ENCODE data around the gene LRCOL1. TPM values are rescaled to one million over a fixed set of nuclear protein-coding genes. Genes with fewer than 3 reads are reported as not detected.

Gene LRCOL1
- total and polyA plus RNA-seq, 10 of the 15 experiments (the other 5 are each of a cell fraction or from before 2014, with no cell fraction given) = not detected

DNA sequence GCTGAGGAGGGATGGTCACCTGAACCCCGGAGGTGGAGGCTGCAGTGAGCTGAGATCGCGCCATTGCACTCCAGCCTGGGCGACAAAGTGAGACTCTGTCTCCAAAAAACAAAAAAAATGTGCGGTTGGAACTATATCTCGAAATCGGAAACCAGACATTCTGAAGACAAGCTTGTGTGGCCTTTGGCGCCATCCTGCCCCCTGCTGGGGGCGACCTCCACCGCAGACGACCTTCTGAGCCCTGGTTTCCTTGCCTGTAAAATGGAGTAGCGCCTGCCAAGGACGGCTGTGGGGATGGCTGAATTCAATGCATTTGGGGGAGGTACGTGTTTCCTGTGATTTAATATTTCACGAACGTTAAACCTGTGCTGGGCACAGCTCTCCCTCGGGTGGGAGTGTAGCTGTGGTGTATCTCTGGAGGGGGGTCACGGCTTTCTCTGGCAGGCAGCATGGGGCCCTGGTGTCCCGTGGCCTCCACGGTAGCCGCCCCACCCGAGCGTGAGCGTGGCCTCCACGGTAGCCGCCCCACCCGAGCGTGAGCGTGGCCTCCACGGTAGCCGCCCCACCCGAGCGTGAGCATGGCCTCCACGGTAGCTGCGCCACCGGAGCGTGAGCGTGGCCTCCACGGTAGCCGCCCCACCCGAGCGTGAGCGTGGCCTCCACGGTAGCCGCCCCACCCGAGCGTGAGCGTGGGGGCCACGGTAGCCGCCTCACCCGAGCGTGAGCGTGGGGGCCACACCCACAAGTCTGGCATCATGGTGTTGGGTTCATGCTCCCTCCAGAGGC is 55.3 kb downstream of the LRCOL1 start:
- ChIA-PET SMC1A (ENCODE audit: uncharacterized antibody, unreplicated experiment) (no interaction called here), POLR2A (no interaction called here), CTCF (no interaction called here), RAD21 (ENCODE audit: unreplicated experiment) (no interaction called here)
- H3K27me3 ChIP-seq (replicated peaks in 1 of 2; ENCODE audit: control insufficient read depth in 2 of 2, insufficient read depth in 2 of 2, low read length in 1 of 2) = no peaks in the 10 kb centered on the region; a peak in 1 of 4 replicates
- no peak overlapping the region for H3K27ac ChIP-seq (ENCODE audit: control insufficient read depth, insufficient read depth)
- no peak overlapping the region for H3K4me3 ChIP-seq
- BruUV-seq (replicated peaks) = no TSS peak
- 90% methylated on average over 44 of the region's 53 CpGs for WGBS (ENCODE audit: insufficient coverage, insufficient replicate concordance, low lambda C conversion rate, missing lambda C conversion rate)
- H4K20me1 ChIP-seq (ENCODE audit: control insufficient read depth, insufficient read depth) = no peaks in the 10 kb centered on the region
- intact Hi-C loops (cut with micrococcal nuclease; ENCODE audit: unreplicated experiment) = no loop called here
- no peak overlapping the region for H2AFZ ChIP-seq (ENCODE audit: control insufficient read depth, low read depth, low read length)
- in situ Hi-C loops (cut with MboI) = loop anchor here (5.0 kb wide), 1 partner anchor 138 kb away; no protein-coding TSS in a partner anchor
- ATAC-seq = no peak
- H3K9me3 ChIP-seq (replicated peaks; ENCODE audit: control insufficient read depth, insufficient read depth, low read length) = no peaks in the 10 kb centered on the region
- no peak overlapping the region for H3K9ac ChIP-seq (ENCODE audit: control insufficient read depth, insufficient read depth, low read length)
- DNase-seq (ENCODE audit: low read depth, low spot score) = no peak
- no peaks in the 10 kb centered on the region for H3K36me3 ChIP-seq (ENCODE audit: control insufficient read depth in 2 of 2, insufficient read depth in 2 of 2, low read length in 1 of 2)
- 0 out of 2 replicates have a peak, but pooled peaks have one; percentile 26 for TF ChIP-seq RAD21 (IDR thresholded peaks at IDR 0.05; ENCODE audit: insufficient read depth, low read depth, low read length)
- no peak for TF ChIP-seq FOXK2 (IDR thresholded peaks at IDR 0.05)
- TF ChIP-seq, protein P1, sequence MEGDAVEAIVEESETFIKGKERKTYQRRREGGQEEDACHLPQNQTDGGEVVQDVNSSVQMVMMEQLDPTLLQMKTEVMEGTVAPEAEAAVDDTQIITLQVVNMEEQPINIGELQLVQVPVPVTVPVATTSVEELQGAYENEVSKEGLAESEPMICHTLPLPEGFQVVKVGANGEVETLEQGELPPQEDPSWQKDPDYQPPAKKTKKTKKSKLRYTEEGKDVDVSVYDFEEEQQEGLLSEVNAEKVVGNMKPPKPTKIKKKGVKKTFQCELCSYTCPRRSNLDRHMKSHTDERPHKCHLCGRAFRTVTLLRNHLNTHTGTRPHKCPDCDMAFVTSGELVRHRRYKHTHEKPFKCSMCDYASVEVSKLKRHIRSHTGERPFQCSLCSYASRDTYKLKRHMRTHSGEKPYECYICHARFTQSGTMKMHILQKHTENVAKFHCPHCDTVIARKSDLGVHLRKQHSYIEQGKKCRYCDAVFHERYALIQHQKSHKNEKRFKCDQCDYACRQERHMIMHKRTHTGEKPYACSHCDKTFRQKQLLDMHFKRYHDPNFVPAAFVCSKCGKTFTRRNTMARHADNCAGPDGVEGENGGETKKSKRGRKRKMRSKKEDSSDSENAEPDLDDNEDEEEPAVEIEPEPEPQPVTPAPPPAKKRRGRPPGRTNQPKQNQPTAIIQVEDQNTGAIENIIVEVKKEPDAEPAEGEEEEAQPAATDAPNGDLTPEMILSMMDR (IDR thresholded peaks at IDR 0.05 in 2 of 3, conservative IDR thresholded peaks at IDR 0.05 in 1 of 3; ENCODE audit: control insufficient read depth in 2 of 3, extremely low read depth in 1 of 3, insufficient read depth in 1 of 3, low read depth in 3 of 3, low read length in 3 of 3) = peak; percentile 0 to 34 (median 22); a peak in 3 of 6 replicates
- no peak for TF ChIP-seq ZNF622 (IDR thresholded peaks at IDR 0.05)
- TF ChIP-seq, protein P2, sequence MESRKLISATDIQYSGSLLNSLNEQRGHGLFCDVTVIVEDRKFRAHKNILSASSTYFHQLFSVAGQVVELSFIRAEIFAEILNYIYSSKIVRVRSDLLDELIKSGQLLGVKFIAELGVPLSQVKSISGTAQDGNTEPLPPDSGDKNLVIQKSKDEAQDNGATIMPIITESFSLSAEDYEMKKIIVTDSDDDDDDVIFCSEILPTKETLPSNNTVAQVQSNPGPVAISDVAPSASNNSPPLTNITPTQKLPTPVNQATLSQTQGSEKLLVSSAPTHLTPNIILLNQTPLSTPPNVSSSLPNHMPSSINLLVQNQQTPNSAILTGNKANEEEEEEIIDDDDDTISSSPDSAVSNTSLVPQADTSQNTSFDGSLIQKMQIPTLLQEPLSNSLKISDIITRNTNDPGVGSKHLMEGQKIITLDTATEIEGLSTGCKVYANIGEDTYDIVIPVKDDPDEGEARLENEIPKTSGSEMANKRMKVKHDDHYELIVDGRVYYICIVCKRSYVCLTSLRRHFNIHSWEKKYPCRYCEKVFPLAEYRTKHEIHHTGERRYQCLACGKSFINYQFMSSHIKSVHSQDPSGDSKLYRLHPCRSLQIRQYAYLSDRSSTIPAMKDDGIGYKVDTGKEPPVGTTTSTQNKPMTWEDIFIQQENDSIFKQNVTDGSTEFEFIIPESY (IDR thresholded peaks at IDR 0.05) = peak; percentile 96
- no peaks in the 10 kb centered on the region for H3K79me2 ChIP-seq (ENCODE audit: control insufficient read depth, insufficient read depth, low read length)
- no peaks in the 10 kb centered on the region for H3K4me1 ChIP-seq (ENCODE audit: control insufficient read depth, insufficient read depth, low read length)
- no peak for FAIRE-seq
- no peak overlapping the region for H3K4me2 ChIP-seq (ENCODE audit: control insufficient read depth, insufficient read depth)

Small RNA genes within 50 kb of the gene (microRNA-seq; reads per million reads assigned to microRNA genes)
- gene MIR6763 = 1.1 reads per million

Small RNA genes within 50 kb of the gene (small RNA-seq; reads per million reads assigned to genes)
- gene MIR6763 = not detected

Other genes with a start within 250 kb of the LRCOL1 start
- gene FBRSL1, start 120.4 kb downstream of the LRCOL1 start, total RNA-seq (2014; rRNA removed) = 4.5 and 6.3 TPM in 2 replicates
- gene FBRSL1, start 120.4 kb downstream of the LRCOL1 start, total RNA-seq (2014; rRNA removed; fragmentation: Illumina TruSeq; extraction: Trizol) = 2.0 and 6.7 TPM in 2 replicates
- 53.4 and 55.1 TPM in 2 replicates for gene FBRSL1, start 120.4 kb downstream of the LRCOL1 start, total RNA-seq (2021)
- gene FBRSL1, start 120.4 kb downstream of the LRCOL1 start, polyA plus RNA-seq (2011; rRNA removed) = 0.40 and 0.81 TPM in 2 replicates
- gene FBRSL1, start 120.4 kb downstream of the LRCOL1 start, polyA plus RNA-seq (2014; fragmentation: Illumina TruSeq; extraction: Trizol) = 1.1 and 12.3 TPM in 2 replicates
- gene FBRSL1, start 120.4 kb downstream of the LRCOL1 start, polyA plus RNA-seq (2014; fragmentation: Nextera tagmentation; extraction: Ambion mirVana) = under 1 TPM; 0.19 to 0.58 TPM
- gene FBRSL1, start 120.4 kb downstream of the LRCOL1 start, polyA plus RNA-seq (2014; rRNA removed) = 19.9 and 29.3 TPM in 2 replicates
- gene FBRSL1, start 120.4 kb downstream of the LRCOL1 start, polyA plus RNA-seq (2016; fragmentation: Nextera tagmentation; extraction: Ambion mirVana) = 1 to 10 TPM; 1.4 to 1.9 TPM
- not detected in 2 replicates for gene P2RX2, start 8.2 kb upstream of the LRCOL1 start, total RNA-seq (2014; rRNA removed)
- gene P2RX2, start 8.2 kb upstream of the LRCOL1 start, total RNA-seq (2014; rRNA removed; fragmentation: Illumina TruSeq; extraction: Trizol) = not detected in 2 replicates
- not detected in 2 replicates for gene P2RX2, start 8.2 kb upstream of the LRCOL1 start, total RNA-seq (2021)
- gene P2RX2, start 8.2 kb upstream of the LRCOL1 start, polyA plus RNA-seq (2011; rRNA removed) = not detected in 2 replicates
- gene P2RX2, start 8.2 kb upstream of the LRCOL1 start, polyA plus RNA-seq (2014; fragmentation: Illumina TruSeq; extraction: Trizol) = not detected in 2 replicates
- gene P2RX2, start 8.2 kb upstream of the LRCOL1 start, polyA plus RNA-seq (2014; fragmentation: Nextera tagmentation; extraction: Ambion mirVana) = not detected
- gene P2RX2, start 8.2 kb upstream of the LRCOL1 start, polyA plus RNA-seq (2014; rRNA removed) = not detected in 2 replicates
- not detected for gene P2RX2, start 8.2 kb upstream of the LRCOL1 start, polyA plus RNA-seq (2016; fragmentation: Nextera tagmentation; extraction: Ambion mirVana)
- gene POLE, start 76.8 kb upstream of the LRCOL1 start, total RNA-seq (2014; rRNA removed) = 56.1 and 69.6 TPM in 2 replicates
- gene POLE, start 76.8 kb upstream of the LRCOL1 start, total RNA-seq (2014; rRNA removed; fragmentation: Illumina TruSeq; extraction: Trizol) = 24.8 and 26.7 TPM in 2 replicates
- gene POLE, start 76.8 kb upstream of the LRCOL1 start, total RNA-seq (2021) = 86.8 and 103 TPM in 2 replicates
- gene POLE, start 76.8 kb upstream of the LRCOL1 start, polyA plus RNA-seq (2011; rRNA removed) = 21.4 and 43.6 TPM in 2 replicates
- 29.8 and 50.0 TPM in 2 replicates for gene POLE, start 76.8 kb upstream of the LRCOL1 start, polyA plus RNA-seq (2014; fragmentation: Illumina TruSeq; extraction: Trizol)
- gene POLE, start 76.8 kb upstream of the LRCOL1 start, polyA plus RNA-seq (2014; fragmentation: Nextera tagmentation; extraction: Ambion mirVana) = 1 to 10 TPM; 2.3 to 3.5 TPM
- 84.2 and 91.5 TPM in 2 replicates for gene POLE, start 76.8 kb upstream of the LRCOL1 start, polyA plus RNA-seq (2014; rRNA removed)
- 10 to 100 TPM; 28.7 to 30.6 TPM for gene POLE, start 76.8 kb upstream of the LRCOL1 start, polyA plus RNA-seq (2016; fragmentation: Nextera tagmentation; extraction: Ambion mirVana)
- 61.5 and 65.0 TPM in 2 replicates for gene PXMP2, start 77.0 kb upstream of the LRCOL1 start, total RNA-seq (2014; rRNA removed)
- gene PXMP2, start 77.0 kb upstream of the LRCOL1 start, total RNA-seq (2014; rRNA removed; fragmentation: Illumina TruSeq; extraction: Trizol) = 37.6 and 38.1 TPM in 2 replicates
- gene PXMP2, start 77.0 kb upstream of the LRCOL1 start, total RNA-seq (2021) = 40.9 and 41.5 TPM in 2 replicates
- gene PXMP2, start 77.0 kb upstream of the LRCOL1 start, polyA plus RNA-seq (2011; rRNA removed) = 31.6 and 36.4 TPM in 2 replicates
- 18.4 and 42.6 TPM in 2 replicates for gene PXMP2, start 77.0 kb upstream of the LRCOL1 start, polyA plus RNA-seq (2014; fragmentation: Illumina TruSeq; extraction: Trizol)
- 10 to 100 TPM in 1 of 2 experiments, 1 to 10 TPM in 1; 4.0 to 10.3 TPM for gene PXMP2, start 77.0 kb upstream of the LRCOL1 start, polyA plus RNA-seq (2014; fragmentation: Nextera tagmentation; extraction: Ambion mirVana)
- 68.5 and 73.6 TPM in 2 replicates for gene PXMP2, start 77.0 kb upstream of the LRCOL1 start, polyA plus RNA-seq (2014; rRNA removed)
- 10 to 100 TPM; 66.7 to 97.8 TPM for gene PXMP2, start 77.0 kb upstream of the LRCOL1 start, polyA plus RNA-seq (2016; fragmentation: Nextera tagmentation; extraction: Ambion mirVana)
- 71.2 and 81.8 TPM in 2 replicates for gene PGAM5, start 100.3 kb upstream of the LRCOL1 start, total RNA-seq (2014; rRNA removed)
- gene PGAM5, start 100.3 kb upstream of the LRCOL1 start, total RNA-seq (2014; rRNA removed; fragmentation: Illumina TruSeq; extraction: Trizol) = 47.6 and 55.7 TPM in 2 replicates
- gene PGAM5, start 100.3 kb upstream of the LRCOL1 start, total RNA-seq (2021) = 79.7 and 90.9 TPM in 2 replicates
- 16.2 and 27.7 TPM in 2 replicates for gene PGAM5, start 100.3 kb upstream of the LRCOL1 start, polyA plus RNA-seq (2011; rRNA removed)
- gene PGAM5, start 100.3 kb upstream of the LRCOL1 start, polyA plus RNA-seq (2014; fragmentation: Illumina TruSeq; extraction: Trizol) = 16.5 and 44.3 TPM in 2 replicates
- gene PGAM5, start 100.3 kb upstream of the LRCOL1 start, polyA plus RNA-seq (2014; fragmentation: Nextera tagmentation; extraction: Ambion mirVana) = 10 to 100 TPM in 1 of 2 experiments, 1 to 10 TPM in 1; 9.6 to 16.4 TPM
- 66.9 and 68.4 TPM in 2 replicates for gene PGAM5, start 100.3 kb upstream of the LRCOL1 start, polyA plus RNA-seq (2014; rRNA removed)
- gene PGAM5, start 100.3 kb upstream of the LRCOL1 start, polyA plus RNA-seq (2016; fragmentation: Nextera tagmentation; extraction: Ambion mirVana) = 10 to 100 TPM in 1 of 2 experiments, 1 to 10 TPM in 1; 8.2 to 46.3 TPM
- gene ANKLE2, start 151.2 kb upstream of the LRCOL1 start, total RNA-seq (2014; rRNA removed) = 53.6 and 57.3 TPM in 2 replicates
- gene ANKLE2, start 151.2 kb upstream of the LRCOL1 start, total RNA-seq (2014; rRNA removed; fragmentation: Illumina TruSeq; extraction: Trizol) = 47.5 and 52.6 TPM in 2 replicates
- 63.5 and 65.9 TPM in 2 replicates for gene ANKLE2, start 151.2 kb upstream of the LRCOL1 start, total RNA-seq (2021)
- gene ANKLE2, start 151.2 kb upstream of the LRCOL1 start, polyA plus RNA-seq (2011; rRNA removed) = 58.3 and 89.4 TPM in 2 replicates
- gene ANKLE2, start 151.2 kb upstream of the LRCOL1 start, polyA plus RNA-seq (2014; fragmentation: Illumina TruSeq; extraction: Trizol) = 47.7 and 53.3 TPM in 2 replicates
- 1 to 10 TPM; 4.3 to 6.7 TPM for gene ANKLE2, start 151.2 kb upstream of the LRCOL1 start, polyA plus RNA-seq (2014; fragmentation: Nextera tagmentation; extraction: Ambion mirVana)
- 65.5 and 69.0 TPM in 2 replicates for gene ANKLE2, start 151.2 kb upstream of the LRCOL1 start, polyA plus RNA-seq (2014; rRNA removed)
- gene ANKLE2, start 151.2 kb upstream of the LRCOL1 start, polyA plus RNA-seq (2016; fragmentation: Nextera tagmentation; extraction: Ambion mirVana) = 10 to 100 TPM; 28.2 to 41.7 TPM
- gene GOLGA3, start 218.3 kb upstream of the LRCOL1 start, total RNA-seq (2014; rRNA removed) = 30.5 and 33.2 TPM in 2 replicates
- 17.4 and 18.6 TPM in 2 replicates for gene GOLGA3, start 218.3 kb upstream of the LRCOL1 start, total RNA-seq (2014; rRNA removed; fragmentation: Illumina TruSeq; extraction: Trizol)
- 36.3 and 42.7 TPM in 2 replicates for gene GOLGA3, start 218.3 kb upstream of the LRCOL1 start, total RNA-seq (2021)
- 5.7 and 9.7 TPM in 2 replicates for gene GOLGA3, start 218.3 kb upstream of the LRCOL1 start, polyA plus RNA-seq (2011; rRNA removed)
- gene GOLGA3, start 218.3 kb upstream of the LRCOL1 start, polyA plus RNA-seq (2014; fragmentation: Illumina TruSeq; extraction: Trizol) = 4.6 and 8.3 TPM in 2 replicates
- gene GOLGA3, start 218.3 kb upstream of the LRCOL1 start, polyA plus RNA-seq (2014; fragmentation: Nextera tagmentation; extraction: Ambion mirVana) = 1 to 10 TPM; 2.0 to 3.7 TPM
- gene GOLGA3, start 218.3 kb upstream of the LRCOL1 start, polyA plus RNA-seq (2014; rRNA removed) = 16.0 and 21.5 TPM in 2 replicates
- gene GOLGA3, start 218.3 kb upstream of the LRCOL1 start, polyA plus RNA-seq (2016; fragmentation: Nextera tagmentation; extraction: Ambion mirVana) = 10 to 100 TPM; 14.4 to 16.8 TPM